SK-N-SH (cell line): ENCODE results near the gene PSG6. TPM values are rescaled to one million over a fixed set of nuclear protein-coding genes. Genes with fewer than 3 reads are reported as not detected.
"Not testable (repeated sequence)": the region's sequence is repeated elsewhere in the genome, so short reads cannot be mapped to it uniquely, and the experiment has no call there.

ENCODE experiments used
- CTCF ChIA-PET: fragments of 300-600, 350-600 bp; formaldehyde crosslinking; extraction: SDS; loops from one replicate; lab custom pipeline; 2021; lab: Yijun Ruan, JAX
- POLR2A ChIA-PET: fragments of 350-600 bp; sonication (Branson Sonifier 250); formaldehyde crosslinking; extraction: SDS; loops from one replicate; lab custom pipeline; 2020; ENCODE audit warnings: antibody characterized with exemption, inconsistent platforms; lab: Yijun Ruan, JAX
- DNase-seq: peaks from one replicate; pipeline ENCODE4 v3.0.0; 2012
- H2AFZ ChIP-seq: fragments of 200-600 bp; sonication (generic); 2 replicates; pipeline ENCODE4 v1.8.1; 2016; ENCODE audit warnings: antibody characterized with exemption, mild to moderate bottlenecking, low read depth
- H3F3A ChIP-seq: fragments of 200-600 bp; sonication (generic); replicated peaks from 2 replicates; pipeline ENCODE3; 2016; ENCODE audit warnings: antibody characterized with exemption, mild to moderate bottlenecking; ENCODE audit not compliant: insufficient read depth
- H3K27ac ChIP-seq, 2 experiments: fragments of 200-500 bp in 1 of 2; fragments of 200-600 bp in 1 of 2; sonication (Bioruptor generic) in 1 of 2; sonication (generic), shearing (Covaris generic) in 1 of 2; 2 replicates each; pipeline versions ENCODE4 v1.5.1 to v1.6.1; 2014 to 2016; ENCODE audit warnings: low read depth in 2 of 2, inconsistent platforms in 1 of 2, low read length in 1 of 2, mild to moderate bottlenecking in 1 of 2, mixed read lengths in 1 of 2
- H3K27me3 ChIP-seq: fragments of 200-600 bp; sonication (generic), shearing (Covaris generic); 2 replicates; pipeline ENCODE4 v1.6.1; 2016; ENCODE audit warnings: mixed run types; ENCODE audit not compliant: insufficient read depth
- H3K36me3 ChIP-seq, 2 experiments: fragments of 200-500 bp in 1 of 2; fragments of 200-600 bp in 1 of 2; sonication (Bioruptor generic) in 1 of 2; sonication (generic) in 1 of 2; replicated peaks in 1 of 2; 2 replicates each; pipeline versions ENCODE3 to v1.5.1; 2014 to 2016; ENCODE audit warnings: low read length in 1 of 2, mild to moderate bottlenecking in 1 of 2; ENCODE audit not compliant: insufficient read depth in 2 of 2, control insufficient read depth in 1 of 2
- H3K4me1 ChIP-seq, 2 experiments: fragments of 200-500 bp in 1 of 2; fragments of 200-600 bp in 1 of 2; sonication (Bioruptor generic) in 1 of 2; sonication (generic), shearing (Covaris generic) in 1 of 2; 2 replicates each; pipeline versions ENCODE4 v1.5.1 to v1.6.1; 2014 to 2016; ENCODE audit warnings: low read depth in 1 of 2, low read length in 1 of 2, mixed run types in 1 of 2; ENCODE audit not compliant: insufficient read depth in 2 of 2, control insufficient read depth in 1 of 2
- H3K4me2 ChIP-seq: fragments of 200-600 bp; sonication (generic), shearing (Covaris generic); 2 replicates; pipeline ENCODE4 v1.6.1; 2017; ENCODE audit warnings: mixed run types
- H3K4me3 ChIP-seq, 2 experiments: fragments of 200-500 bp in 1 of 2; fragments of 200-600 bp in 1 of 2; sonication (Bioruptor generic) in 1 of 2; sonication (generic), shearing (Covaris generic) in 1 of 2; 2 replicates each; pipeline versions ENCODE4 v1.5.1 to v1.8.1; 2014 to 2016; ENCODE audit warnings: low read depth in 2 of 2, inconsistent platforms in 1 of 2, low read length in 1 of 2, mild to moderate bottlenecking in 1 of 2, mixed read lengths in 1 of 2, moderate library complexity in 1 of 2
- H3K79me2 ChIP-seq: fragments of 200-600 bp; sonication (generic); 2 replicates; pipeline ENCODE4 v1.8.1; 2017; ENCODE audit warnings: mild to moderate bottlenecking; ENCODE audit not compliant: insufficient read depth
- H3K9ac ChIP-seq: fragments of 200-600 bp; sonication (generic); 2 replicates; pipeline ENCODE4 v1.6.1; 2017; ENCODE audit warnings: mixed run types
- H3K9me2 ChIP-seq: fragments of 200-600 bp; sonication (generic); 2 replicates; pipeline ENCODE4 v1.6.1; 2017; ENCODE audit warnings: mixed run types
- H3K9me3 ChIP-seq: fragments of 200-600 bp; sonication (generic); 2 replicates; pipeline ENCODE4 v1.6.1; 2017; ENCODE audit warnings: mixed run types, mild to moderate bottlenecking, moderate library complexity
- H4K20me1 ChIP-seq: fragments of 200-600 bp; sonication (generic); 2 replicates; pipeline ENCODE4 v1.6.1; 2017; ENCODE audit warnings: mild to moderate bottlenecking, mixed run types; ENCODE audit not compliant: insufficient read depth
- ELF1 ChIP-seq: IDR thresholded peaks from 2 replicates; pipeline ENCODE4 v1.4.0; 2012
- EZH2phosphoT487 ChIP-seq: fragments of 200-600 bp; sonication (generic); IDR thresholded peaks from 2 replicates; pipeline ENCODE4 v1.6.1; 2017; ENCODE audit warnings: low read depth, mixed run types, mild to moderate bottlenecking, antibody characterized with exemption, moderate library complexity, borderline replicate concordance
- GABPA ChIP-seq: IDR thresholded peaks from 2 replicates; pipeline ENCODE4 v1.4.0; 2012; ENCODE audit warnings: low read depth, mild to moderate bottlenecking
- MXI1 ChIP-seq: IDR thresholded peaks from 2 replicates; pipeline ENCODE4 v1.6.1; 2012; ENCODE audit warnings: mild to moderate bottlenecking, low read depth, low read length, improper control_type of control experiment
- RCOR1 ChIP-seq: fragments of 150-350 bp; IDR thresholded peaks from 2 replicates; pipeline ENCODE4 v1.6.1; 2017; ENCODE audit warnings: antibody characterized with exemption, low read length
- RFX5 ChIP-seq: IDR thresholded peaks from 2 replicates; pipeline ENCODE4 v1.6.1; 2012; ENCODE audit warnings: mild to moderate bottlenecking, improper control_type of control experiment, low read length
- RXRA ChIP-seq: IDR thresholded peaks from 2 replicates; pipeline ENCODE4 v1.4.0; 2012; ENCODE audit warnings: low read depth, mild to moderate bottlenecking, borderline replicate concordance
- SMC3 ChIP-seq: IDR thresholded peaks from 2 replicates; pipeline ENCODE4 v1.6.1; 2012; ENCODE audit warnings: low read depth, low read length, improper control_type of control experiment
- TCF12 ChIP-seq: IDR thresholded peaks from 2 replicates; pipeline ENCODE4 v1.4.0; 2012
- TEAD4 ChIP-seq: IDR thresholded peaks from 2 replicates; pipeline ENCODE4 v1.4.0; 2012; ENCODE audit warnings: mild to moderate bottlenecking, borderline replicate concordance; ENCODE audit not compliant: insufficient read depth
- YY1 ChIP-seq: IDR thresholded peaks from 2 replicates; pipeline ENCODE4 v1.4.0; 2012; ENCODE audit warnings: low read depth, mild to moderate bottlenecking
- WGBS: methylation state at CpG from one replicate; pipeline ENCODE4 v1.1.6; 2017; ENCODE audit warnings: low lambda C conversion rate; 5-methylcytosine and 5-hydroxymethylcytosine counted together
- polyA plus RNA-seq, 3 experiments: library from polyadenylated mRNA; depleted of rRNA; stranded (reverse); fragments of >200 nt; gene quantifications; 2 replicates each; pipeline ENCODE4 v1.2.3, GENCODE V29; 2012
- TF ChIP-seq, protein P1 (sequence below): IDR thresholded peaks from 2 replicates; pipeline ENCODE4 v1.6.1; 2012; ENCODE audit warnings: mild to moderate bottlenecking, low read depth, low read length, moderate library complexity
- TF ChIP-seq, protein P2 (sequence below): fragments of 200-600 bp; sonication (generic); IDR thresholded peaks from 2 replicates; pipeline ENCODE4 v1.6.1; 2017; ENCODE audit warnings: antibody characterized with exemption, mild to moderate bottlenecking, moderate library complexity
- TF ChIP-seq, protein P3 (sequence below): IDR thresholded peaks from 2 replicates; pipeline ENCODE4 v1.4.0; 2012; ENCODE audit warnings: low read depth, borderline replicate concordance
- TF ChIP-seq, protein P4 (sequence below): fragments of 150-350 bp; IDR thresholded peaks from 2 replicates; pipeline ENCODE4 v1.6.1; 2016; ENCODE audit warnings: mild to moderate bottlenecking, low read depth, low read length
- TF ChIP-seq, protein P5 (sequence below): fragments of 150-350 bp; IDR thresholded peaks from 2 replicates; pipeline ENCODE4 v1.6.1; 2017; ENCODE audit warnings: antibody characterized with exemption, low read length, low read depth, borderline replicate concordance
- TF ChIP-seq, protein P6 (sequence below): IDR thresholded peaks from 2 replicates; pipeline ENCODE4; 2012

The PSG6 gene
- polyA plus RNA-seq (2012; rRNA removed), result 0.05 TPM in 1 of 2 replicates, not detected in the other
- polyA plus RNA-seq (2012; cell fraction: cytosol; rRNA removed), result not detected in 2 replicates
- polyA plus RNA-seq (2012; cell fraction: nucleus; rRNA removed), result 0.06 and 0.07 TPM in 2 replicates

DNA sequence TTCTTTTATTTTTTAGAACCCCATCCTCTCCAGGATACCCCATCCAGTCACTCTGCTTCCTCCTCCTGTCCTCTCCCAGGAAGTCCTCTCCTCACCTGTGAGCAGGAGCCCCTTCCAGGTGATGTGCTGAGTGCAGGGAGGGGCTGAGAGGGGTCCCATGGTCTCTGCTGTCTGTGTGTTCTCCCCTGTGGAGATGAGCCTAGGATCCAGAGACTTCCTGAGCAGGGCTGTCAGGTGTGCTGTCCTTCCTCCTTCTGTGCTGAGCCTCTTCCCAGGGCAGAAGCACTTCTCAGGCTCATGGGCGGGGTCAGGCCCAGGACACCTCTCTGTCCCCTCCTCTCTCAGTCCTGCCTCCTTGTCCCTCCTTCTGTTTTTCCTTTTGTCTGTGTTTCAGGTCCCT lies at the start of gene PSG6:
TSS of gene PSG6 (minus strand) at position 261 of the 400 bp plus-strand sequence. CDS start at position 159, 102 bp downstream.
- H3K27ac ChIP-seq, DNase-seq, H3K27me3 ChIP-seq, POLR2A ChIA-PET, H3K9ac ChIP-seq, H3K36me3 ChIP-seq, H2AFZ ChIP-seq, H4K20me1 ChIP-seq, H3K9me2 ChIP-seq, H3K79me2 ChIP-seq, H3K4me2 ChIP-seq, H3K9me3 ChIP-seq, H3F3A ChIP-seq, H3K4me1 ChIP-seq, H3K4me3 ChIP-seq: not testable (repeated sequence)
- CTCF ChIA-PET, result interaction anchor here (0.6 kb wide), 1 partner anchor 255 kb away, joined by 3 read pairs; no protein-coding TSS in a partner anchor
- WGBS, result 92% methylated on average over 1 of the region's 1 CpG

DNA sequence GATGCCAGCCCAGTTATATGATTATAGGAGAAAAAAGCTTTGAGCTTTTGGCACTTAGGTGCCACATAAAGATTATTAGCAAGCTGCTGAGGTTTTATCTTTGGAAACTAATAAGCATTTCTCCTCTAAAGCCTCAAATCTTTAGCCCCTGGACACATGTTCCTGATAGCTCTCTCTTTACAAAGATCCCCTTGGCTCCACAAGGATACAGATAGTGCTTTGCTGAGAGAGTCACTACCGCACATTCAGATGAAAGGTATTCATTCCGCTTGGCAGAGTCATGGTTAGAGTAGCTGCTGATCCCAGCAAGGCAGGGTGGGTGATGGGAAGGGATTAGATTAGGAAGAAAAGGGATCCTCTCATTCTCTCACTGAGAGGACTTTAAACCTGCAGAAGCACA lies 47.5 kb upstream of the PSG6 start:
- H3K9ac ChIP-seq, result peak overlapping the region; percentile 66
- peaks cover 0 to 18% of the 10 kb centered on the region in 2 experiments; a peak in 1 of 4 replicates for H3K4me1 ChIP-seq
- peaks cover 35% of the 10 kb centered on the region for H3F3A ChIP-seq
- H3K36me3 ChIP-seq, result no peaks in the 10 kb centered on the region
- ChIA-PET POLR2A (no interaction called here), CTCF (no interaction called here)
- H3K9me2 ChIP-seq, result no peaks in the 10 kb centered on the region
- peak overlapping the region; percentile 35 for H3K4me2 ChIP-seq
- WGBS, result 6% methylated on average over 2 of the region's 2 CpGs
- H3K79me2 ChIP-seq, result no peaks in the 10 kb centered on the region
- peak overlapping the region; percentile 46; the same call in 1 of the 2 replicates for H2AFZ ChIP-seq
- H3K27ac ChIP-seq, result peak overlapping the region in 1 of 2 experiments; percentile 93; a peak in 3 of 4 replicates
- no peaks in the 10 kb centered on the region for H3K27me3 ChIP-seq
- peak; percentile 0 for DNase-seq
- no peaks in the 10 kb centered on the region for H3K9me3 ChIP-seq
- H3K4me3 ChIP-seq, result 0 out of 4 replicates have a peak overlapping the region, but pooled peaks of 1 of the 2 experiments have one; percentile 10
- H4K20me1 ChIP-seq, result no peaks in the 10 kb centered on the region
- TF ChIP-seq, protein P1, sequence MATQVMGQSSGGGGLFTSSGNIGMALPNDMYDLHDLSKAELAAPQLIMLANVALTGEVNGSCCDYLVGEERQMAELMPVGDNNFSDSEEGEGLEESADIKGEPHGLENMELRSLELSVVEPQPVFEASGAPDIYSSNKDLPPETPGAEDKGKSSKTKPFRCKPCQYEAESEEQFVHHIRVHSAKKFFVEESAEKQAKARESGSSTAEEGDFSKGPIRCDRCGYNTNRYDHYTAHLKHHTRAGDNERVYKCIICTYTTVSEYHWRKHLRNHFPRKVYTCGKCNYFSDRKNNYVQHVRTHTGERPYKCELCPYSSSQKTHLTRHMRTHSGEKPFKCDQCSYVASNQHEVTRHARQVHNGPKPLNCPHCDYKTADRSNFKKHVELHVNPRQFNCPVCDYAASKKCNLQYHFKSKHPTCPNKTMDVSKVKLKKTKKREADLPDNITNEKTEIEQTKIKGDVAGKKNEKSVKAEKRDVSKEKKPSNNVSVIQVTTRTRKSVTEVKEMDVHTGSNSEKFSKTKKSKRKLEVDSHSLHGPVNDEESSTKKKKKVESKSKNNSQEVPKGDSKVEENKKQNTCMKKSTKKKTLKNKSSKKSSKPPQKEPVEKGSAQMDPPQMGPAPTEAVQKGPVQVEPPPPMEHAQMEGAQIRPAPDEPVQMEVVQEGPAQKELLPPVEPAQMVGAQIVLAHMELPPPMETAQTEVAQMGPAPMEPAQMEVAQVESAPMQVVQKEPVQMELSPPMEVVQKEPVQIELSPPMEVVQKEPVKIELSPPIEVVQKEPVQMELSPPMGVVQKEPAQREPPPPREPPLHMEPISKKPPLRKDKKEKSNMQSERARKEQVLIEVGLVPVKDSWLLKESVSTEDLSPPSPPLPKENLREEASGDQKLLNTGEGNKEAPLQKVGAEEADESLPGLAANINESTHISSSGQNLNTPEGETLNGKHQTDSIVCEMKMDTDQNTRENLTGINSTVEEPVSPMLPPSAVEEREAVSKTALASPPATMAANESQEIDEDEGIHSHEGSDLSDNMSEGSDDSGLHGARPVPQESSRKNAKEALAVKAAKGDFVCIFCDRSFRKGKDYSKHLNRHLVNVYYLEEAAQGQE, result no peak
- TF ChIP-seq RFX5, result no peak
- peak; percentile 20; the same call in 1 of the 2 replicates for TF ChIP-seq RXRA
- no peak for TF ChIP-seq MXI1
- TF ChIP-seq, protein P2, sequence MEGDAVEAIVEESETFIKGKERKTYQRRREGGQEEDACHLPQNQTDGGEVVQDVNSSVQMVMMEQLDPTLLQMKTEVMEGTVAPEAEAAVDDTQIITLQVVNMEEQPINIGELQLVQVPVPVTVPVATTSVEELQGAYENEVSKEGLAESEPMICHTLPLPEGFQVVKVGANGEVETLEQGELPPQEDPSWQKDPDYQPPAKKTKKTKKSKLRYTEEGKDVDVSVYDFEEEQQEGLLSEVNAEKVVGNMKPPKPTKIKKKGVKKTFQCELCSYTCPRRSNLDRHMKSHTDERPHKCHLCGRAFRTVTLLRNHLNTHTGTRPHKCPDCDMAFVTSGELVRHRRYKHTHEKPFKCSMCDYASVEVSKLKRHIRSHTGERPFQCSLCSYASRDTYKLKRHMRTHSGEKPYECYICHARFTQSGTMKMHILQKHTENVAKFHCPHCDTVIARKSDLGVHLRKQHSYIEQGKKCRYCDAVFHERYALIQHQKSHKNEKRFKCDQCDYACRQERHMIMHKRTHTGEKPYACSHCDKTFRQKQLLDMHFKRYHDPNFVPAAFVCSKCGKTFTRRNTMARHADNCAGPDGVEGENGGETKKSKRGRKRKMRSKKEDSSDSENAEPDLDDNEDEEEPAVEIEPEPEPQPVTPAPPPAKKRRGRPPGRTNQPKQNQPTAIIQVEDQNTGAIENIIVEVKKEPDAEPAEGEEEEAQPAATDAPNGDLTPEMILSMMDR, result no peak
- TF ChIP-seq, protein P3, sequence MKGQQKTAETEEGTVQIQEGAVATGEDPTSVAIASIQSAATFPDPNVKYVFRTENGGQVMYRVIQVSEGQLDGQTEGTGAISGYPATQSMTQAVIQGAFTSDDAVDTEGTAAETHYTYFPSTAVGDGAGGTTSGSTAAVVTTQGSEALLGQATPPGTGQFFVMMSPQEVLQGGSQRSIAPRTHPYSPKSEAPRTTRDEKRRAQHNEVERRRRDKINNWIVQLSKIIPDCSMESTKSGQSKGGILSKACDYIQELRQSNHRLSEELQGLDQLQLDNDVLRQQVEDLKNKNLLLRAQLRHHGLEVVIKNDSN, result no peak
- no peak; the same call in 1 of the 2 replicates for TF ChIP-seq ELF1
- TF ChIP-seq YY1, result no peak
- TF ChIP-seq EZH2phosphoT487, result no peak
- no peak for TF ChIP-seq GABPA
- peak; percentile 30; the same call in 1 of the 2 replicates for TF ChIP-seq TEAD4
- TF ChIP-seq TCF12, result peak; percentile 75
- TF ChIP-seq, protein P4, sequence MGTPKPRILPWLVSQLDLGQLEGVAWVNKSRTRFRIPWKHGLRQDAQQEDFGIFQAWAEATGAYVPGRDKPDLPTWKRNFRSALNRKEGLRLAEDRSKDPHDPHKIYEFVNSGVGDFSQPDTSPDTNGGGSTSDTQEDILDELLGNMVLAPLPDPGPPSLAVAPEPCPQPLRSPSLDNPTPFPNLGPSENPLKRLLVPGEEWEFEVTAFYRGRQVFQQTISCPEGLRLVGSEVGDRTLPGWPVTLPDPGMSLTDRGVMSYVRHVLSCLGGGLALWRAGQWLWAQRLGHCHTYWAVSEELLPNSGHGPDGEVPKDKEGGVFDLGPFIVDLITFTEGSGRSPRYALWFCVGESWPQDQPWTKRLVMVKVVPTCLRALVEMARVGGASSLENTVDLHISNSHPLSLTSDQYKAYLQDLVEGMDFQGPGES, result no peak
- TF ChIP-seq RCOR1, result no peak
- TF ChIP-seq, protein P5, sequence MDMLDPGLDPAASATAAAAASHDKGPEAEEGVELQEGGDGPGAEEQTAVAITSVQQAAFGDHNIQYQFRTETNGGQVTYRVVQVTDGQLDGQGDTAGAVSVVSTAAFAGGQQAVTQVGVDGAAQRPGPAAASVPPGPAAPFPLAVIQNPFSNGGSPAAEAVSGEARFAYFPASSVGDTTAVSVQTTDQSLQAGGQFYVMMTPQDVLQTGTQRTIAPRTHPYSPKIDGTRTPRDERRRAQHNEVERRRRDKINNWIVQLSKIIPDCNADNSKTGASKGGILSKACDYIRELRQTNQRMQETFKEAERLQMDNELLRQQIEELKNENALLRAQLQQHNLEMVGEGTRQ, result no peak
- no peak for TF ChIP-seq SMC3
- TF ChIP-seq, protein P6, sequence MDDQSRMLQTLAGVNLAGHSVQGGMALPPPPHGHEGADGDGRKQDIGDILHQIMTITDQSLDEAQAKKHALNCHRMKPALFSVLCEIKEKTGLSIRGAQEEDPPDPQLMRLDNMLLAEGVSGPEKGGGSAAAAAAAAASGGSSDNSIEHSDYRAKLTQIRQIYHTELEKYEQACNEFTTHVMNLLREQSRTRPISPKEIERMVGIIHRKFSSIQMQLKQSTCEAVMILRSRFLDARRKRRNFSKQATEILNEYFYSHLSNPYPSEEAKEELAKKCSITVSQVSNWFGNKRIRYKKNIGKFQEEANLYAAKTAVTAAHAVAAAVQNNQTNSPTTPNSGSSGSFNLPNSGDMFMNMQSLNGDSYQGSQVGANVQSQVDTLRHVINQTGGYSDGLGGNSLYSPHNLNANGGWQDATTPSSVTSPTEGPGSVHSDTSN, result peak; percentile 58
